Fibroblast of lung (primary cell): ENCODE results near the gene RAB3A.

Source experiments
- EZH2 ChIP-seq: IDR thresholded peaks from 2 replicates; pipeline ENCODE4 v1.5.1; 2012; ENCODE audit warnings: low read length, control low read depth, mild to moderate bottlenecking; ENCODE audit errors: missing control alignments
- TF ChIP-seq, protein P1 (sequence below), 2 donors: IDR thresholded peaks in 1 of 2; conservative IDR thresholded peaks in 1 of 2; 1 replicate in 1 of 2; 2 replicates in 1 of 2; pipeline ENCODE4 v1.5.1; 2011 to 2012; ENCODE audit warnings: low read length in 2 of 2, control low read depth in 1 of 2, inconsistent platforms in 1 of 2, low read depth in 1 of 2, mild to moderate bottlenecking in 1 of 2

- TF ChIP-seq, protein P1, sequence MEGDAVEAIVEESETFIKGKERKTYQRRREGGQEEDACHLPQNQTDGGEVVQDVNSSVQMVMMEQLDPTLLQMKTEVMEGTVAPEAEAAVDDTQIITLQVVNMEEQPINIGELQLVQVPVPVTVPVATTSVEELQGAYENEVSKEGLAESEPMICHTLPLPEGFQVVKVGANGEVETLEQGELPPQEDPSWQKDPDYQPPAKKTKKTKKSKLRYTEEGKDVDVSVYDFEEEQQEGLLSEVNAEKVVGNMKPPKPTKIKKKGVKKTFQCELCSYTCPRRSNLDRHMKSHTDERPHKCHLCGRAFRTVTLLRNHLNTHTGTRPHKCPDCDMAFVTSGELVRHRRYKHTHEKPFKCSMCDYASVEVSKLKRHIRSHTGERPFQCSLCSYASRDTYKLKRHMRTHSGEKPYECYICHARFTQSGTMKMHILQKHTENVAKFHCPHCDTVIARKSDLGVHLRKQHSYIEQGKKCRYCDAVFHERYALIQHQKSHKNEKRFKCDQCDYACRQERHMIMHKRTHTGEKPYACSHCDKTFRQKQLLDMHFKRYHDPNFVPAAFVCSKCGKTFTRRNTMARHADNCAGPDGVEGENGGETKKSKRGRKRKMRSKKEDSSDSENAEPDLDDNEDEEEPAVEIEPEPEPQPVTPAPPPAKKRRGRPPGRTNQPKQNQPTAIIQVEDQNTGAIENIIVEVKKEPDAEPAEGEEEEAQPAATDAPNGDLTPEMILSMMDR (conservative IDR thresholded peaks at IDR 0.05 in 1 of 2, IDR thresholded peaks at IDR 0.05 in 1 of 2; ENCODE audit: low read depth in 1 of 2, low read length in 2 of 2) = no peak
- no peak for TF ChIP-seq EZH2
Measured at GRCh38 chr19:18197941-18198340, 5.9 kb downstream of the RAB3A start.
